Pancreas (tissue), 10 donors: Measurements from ENCODE around the gene SMYD1. TPM values are rescaled to one million over a fixed set of nuclear protein-coding genes. Genes with fewer than 3 reads are reported as not detected.

Experiments used
- ATAC-seq, 4 donors: fragments of 200-7000 bp; cut with Tn5 transposase; one replicate each; pipeline versions ENCODE4 v1.8.0 to v1.9.1; 2020; ENCODE audit warnings: mild to moderate bottlenecking in 4 of 4, moderate library complexity in 4 of 4
- DNase-seq, 6 donors: peaks; one replicate each; pipeline ENCODE4 v3.0.0-alpha.2; 2020
- FAIRE-seq: peaks from 2 replicates; lab custom pipeline; 2012; peaks lifted over from hg19 to GRCh38; lab: Jason Lieb, UNC
- H3K27ac ChIP-seq, 4 donors: fragments of 200-600 bp; sonication (generic); 1 replicate in 3 of 4; 2 replicates in 1 of 4; pipeline versions ENCODE4 v1.5.0 to v1.8.0; 2020
- H3K27me3 ChIP-seq, 4 donors: fragments of 200-600 bp; one replicate each; pipeline ENCODE4 v1.8.0; 2021
- H3K36me3 ChIP-seq, 3 donors: fragments of 200-600 bp; sonication (generic) in 1 of 3; one replicate each; pipeline versions ENCODE4 v1.5.0 to v1.8.0; 2020 to 2021
- H3K4me1 ChIP-seq, 3 donors: fragments of 200-600 bp; one replicate each; pipeline ENCODE4 v1.8.0; 2021
- H3K4me3 ChIP-seq, 4 donors: fragments of 200-600 bp; sonication (generic) in 2 of 4; one replicate each; pipeline versions ENCODE4 v1.5.0 to v1.8.0; 2020 to 2021
- H3K9me3 ChIP-seq, 4 donors: fragments of 200-600 bp; one replicate each; pipeline ENCODE4 v1.8.0; 2021
- WGBS, 2 donors: extraction: QIAGEN DNeasy Blood & Tissue Kit; methylation state at CpG; one replicate each; pipeline ENCODE4 v1.1.7; 2013; 5-methylcytosine and 5-hydroxymethylcytosine counted together
- intact Hi-C, 3 donors: fragments of 100-400 bp; cut with DNase I; formaldehyde crosslinking; loops; one replicate each; pipeline versions ENCODE4 v1.11.1 to v1.14.2; 2022
- microRNA-seq, 2 donors: library from miRNA; unstranded; fragments of <30 nt; microRNA quantifications; one replicate each; pipeline versions ENCODE4 to v1.1.0, GENCODE V29; 2019 to 2020
- polyA plus RNA-seq, 2 donors: library from polyadenylated mRNA; stranded (reverse); fragments of 200-250 nt; gene quantifications; one replicate each; pipeline ENCODE4 v1.2.3, GENCODE V29; 2013
- total RNA-seq, 6 donors: library from RNA; stranded (reverse); fragmentation: NEBNext Ultra II Directional in 4 of 6; extraction: Animal tissue kit (Norgen Biotek cat#: 25700) in 4 of 6; gene quantifications; one replicate each; pipeline versions ENCODE4 v1.2.1 to v1.2.4, GENCODE V29; 2021 to 2023
- TF ChIP-seq, protein P1 (sequence below), 4 donors: fragments of 200-600 bp; sonication (generic) in 3 of 4; IDR thresholded peaks; one replicate each; pipeline versions ENCODE4 v1.5.0 to v1.8.0; 2021; ENCODE audit warnings: antibody characterized with exemption in 4 of 4
- donor health status: healthy with polysubstance abuse.
- donor health status: DM: no; HTN: no; CAD: no; lungs with moderate emphysema.
- donor health status: DM: no; HTN: no; CAD: no.
- donor health status: control.
- donor health status: control.
- donor health status: Bipolar disorder and iron deficiency.
- donor health status: DM: yes; HTN: yes; CAD: no.
- donor health status: DM: no; HTN: no; CAD: no.
- donor health status: DM: no; HTN: no; CAD: no.
- donor health status: DM: yes; HTN: yes; CAD: no.

SMYD1 gene
- total and polyA plus RNA-seq, 8 donors, result 0.06 to 0.16 TPM; not detected in 6

DNA sequence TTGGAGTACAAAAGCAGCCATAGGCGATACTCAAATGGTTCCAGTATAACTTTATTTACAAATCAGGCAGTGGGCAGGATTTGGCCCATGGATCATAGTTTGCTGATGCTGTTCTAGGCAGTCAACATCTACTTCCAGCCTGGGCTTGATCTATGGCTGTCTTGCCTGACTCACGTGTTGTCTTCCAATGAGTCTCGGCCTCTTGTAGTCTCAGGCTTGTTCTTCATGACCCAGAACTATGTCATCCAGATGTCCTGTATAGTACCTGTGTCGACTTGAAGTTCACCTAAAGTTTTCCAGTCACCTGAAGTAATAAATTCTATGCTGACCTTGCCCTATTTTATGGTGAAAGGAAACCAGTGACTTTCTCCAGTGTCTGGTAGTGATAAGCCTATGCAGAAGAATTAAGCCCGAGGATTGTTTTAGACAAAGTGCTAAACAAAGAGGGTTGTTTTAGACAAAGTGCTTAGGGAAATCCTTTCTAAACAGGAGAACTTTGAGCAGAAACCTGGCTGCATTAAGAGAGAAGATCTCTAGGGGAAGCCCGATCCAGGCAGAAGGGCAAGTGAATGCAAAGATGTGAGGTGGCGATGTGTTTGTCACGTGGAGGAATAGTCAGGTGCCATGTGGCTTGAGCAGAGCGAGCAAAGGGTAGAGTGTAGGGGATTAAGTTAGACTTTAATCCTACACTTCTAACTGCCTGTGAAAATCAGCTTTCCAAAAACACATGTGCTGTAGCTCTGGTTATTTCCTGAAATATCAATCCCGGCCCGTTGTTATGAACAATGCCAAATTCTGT lies 94.0 kb downstream of the SMYD1 start:
- no peaks in the 10 kb centered on the region for H3K4me1 ChIP-seq
- H3K27me3 ChIP-seq, result no peaks in the 10 kb centered on the region
- no peak overlapping the region for H3K27ac ChIP-seq
- FAIRE-seq, result no peak
- WGBS, 2 donors, result 75 to 86% methylated on average over 11 of the region's 11 CpGs
- ATAC-seq, result no peak
- no peak overlapping the region for H3K4me3 ChIP-seq
- no peaks in the 10 kb centered on the region for H3K36me3 ChIP-seq
- H3K9me3 ChIP-seq, result no peaks in the 10 kb centered on the region
- intact Hi-C loops, result loop anchor here in 2 of 3 donors (5.0 kb wide), 1 partner anchor 99 kb away; no protein-coding TSS in a partner anchor
- TF ChIP-seq, protein P1, sequence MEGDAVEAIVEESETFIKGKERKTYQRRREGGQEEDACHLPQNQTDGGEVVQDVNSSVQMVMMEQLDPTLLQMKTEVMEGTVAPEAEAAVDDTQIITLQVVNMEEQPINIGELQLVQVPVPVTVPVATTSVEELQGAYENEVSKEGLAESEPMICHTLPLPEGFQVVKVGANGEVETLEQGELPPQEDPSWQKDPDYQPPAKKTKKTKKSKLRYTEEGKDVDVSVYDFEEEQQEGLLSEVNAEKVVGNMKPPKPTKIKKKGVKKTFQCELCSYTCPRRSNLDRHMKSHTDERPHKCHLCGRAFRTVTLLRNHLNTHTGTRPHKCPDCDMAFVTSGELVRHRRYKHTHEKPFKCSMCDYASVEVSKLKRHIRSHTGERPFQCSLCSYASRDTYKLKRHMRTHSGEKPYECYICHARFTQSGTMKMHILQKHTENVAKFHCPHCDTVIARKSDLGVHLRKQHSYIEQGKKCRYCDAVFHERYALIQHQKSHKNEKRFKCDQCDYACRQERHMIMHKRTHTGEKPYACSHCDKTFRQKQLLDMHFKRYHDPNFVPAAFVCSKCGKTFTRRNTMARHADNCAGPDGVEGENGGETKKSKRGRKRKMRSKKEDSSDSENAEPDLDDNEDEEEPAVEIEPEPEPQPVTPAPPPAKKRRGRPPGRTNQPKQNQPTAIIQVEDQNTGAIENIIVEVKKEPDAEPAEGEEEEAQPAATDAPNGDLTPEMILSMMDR (IDR thresholded peaks at IDR 0.05), result no peak
- no peak for DNase-seq

Small RNAs within 50 kb of the gene (microRNA-seq; reads per million reads assigned to microRNA genes)
- 0.77 to 1.2 reads per million in 2 donors for gene MIR4780

Other genes with a start within 250 kb of the SMYD1 start
- gene RGPD2, start 242.0 kb upstream of the SMYD1 start, total RNA-seq, result 10 to 100 TPM in 1 of 6 donors, 1 to 10 TPM in 4, under 1 TPM in 1; 0.22 to 10.3 (median 2.0) TPM
- gene RGPD2, start 242.0 kb upstream of the SMYD1 start, polyA plus RNA-seq, result 1 to 10 TPM; 1.4 to 5.1 TPM
- 1 to 10 TPM in 1 of 6 donors, not detected in 5; 1.9 TPM for gene RNU2-63P, start 51.3 kb upstream of the SMYD1 start, total RNA-seq
- not detected for gene RNU2-63P, start 51.3 kb upstream of the SMYD1 start, polyA plus RNA-seq
- gene KRCC1, start 12.0 kb upstream of the SMYD1 start, total RNA-seq, result 10 to 100 TPM in 3 of 6 donors, 1 to 10 TPM in 3; 8.3 to 12.8 (median 9.9) TPM
- 10 to 100 TPM; 15.8 to 21.2 TPM for gene KRCC1, start 12.0 kb upstream of the SMYD1 start, polyA plus RNA-seq
- 1 to 10 TPM in 1 of 6 donors, not detected in 5; 1.0 TPM for gene FABP1, start 60.2 kb downstream of the SMYD1 start, total RNA-seq
- 1 to 10 TPM in 1 of 2 donors, under 1 TPM in 1; 0.85 to 2.1 TPM for gene FABP1, start 60.2 kb downstream of the SMYD1 start, polyA plus RNA-seq
- gene THNSL2, start 102.5 kb downstream of the SMYD1 start, total RNA-seq, result 10 to 100 TPM in 3 of 6 donors, 1 to 10 TPM in 3; 7.3 to 12.9 (median 9.8) TPM
- 10 to 100 TPM; 16.0 to 37.4 TPM for gene THNSL2, start 102.5 kb downstream of the SMYD1 start, polyA plus RNA-seq